GM21529 (cell line): ENCODE results near the gene C1orf56.

ENCODE experiments used
- ATAC-seq: cut with Tn5 transposase; IDR thresholded peaks from one replicate; pipeline ENCODE4 v1.9.1; 2021; ENCODE audit not compliant: unreplicated experiment

Gene C1orf56

GRCh38 chr1:151047591-151047924, at the start of gene C1orf56:
C1orf56 (plus strand) TSS chr1:151047751; CDS start chr1:151047848, 97 bp downstream.
- peak; percentile 43 for ATAC-seq

GRCh38 chr1:150997949-150998348, 49.6 kb upstream of the C1orf56 start:
- ATAC-seq, result no peak

- ATAC-seq, result no peak
These were observed 48.4 kb upstream of the C1orf56 start for GRCh38 chr1:150999051-150999674.

GRCh38 chr1:150999926-151000325, 47.6 kb upstream of the C1orf56 start:
- ATAC-seq, result no peak

GRCh38 chr1:151000408-151000807, 47.1 kb upstream of the C1orf56 start:
- ATAC-seq, result no peak

GRCh38 chr1:151001602-151002001, 45.9 kb upstream of the C1orf56 start:
- ATAC-seq, result no peak

- ATAC-seq, result no peak
These were observed 45.5 kb upstream of the C1orf56 start for GRCh38 chr1:151002051-151002450.

- no peak for ATAC-seq
These were observed 44.9 kb upstream of the C1orf56 start for GRCh38 chr1:151002611-151003010.

- ATAC-seq, result no peak
These were observed 44.4 kb upstream of the C1orf56 start for GRCh38 chr1:151003180-151003579.

- ATAC-seq, result no peak
These were observed 41.7 kb upstream of the C1orf56 start for GRCh38 chr1:151005729-151006319.

- ATAC-seq, result no peak
These were observed 41.1 kb upstream of the C1orf56 start, which contains the start of gene MINDY1 for GRCh38 chr1:151006327-151007052. MINDY1 (minus strand) TSS chr1:151006902; CDS start chr1:151002617, 4,285 bp downstream.

- no peak for ATAC-seq
These were observed 39.7 kb upstream of the C1orf56 start for GRCh38 chr1:151007853-151008243.

- ATAC-seq, result peak; percentile 66
These were observed 39.0 kb upstream of the C1orf56 start, which contains the start of gene PRUNE1 for GRCh38 chr1:151008244-151009205. PRUNE1 (plus strand) TSS chr1:151008449; CDS start chr1:151008633, 184 bp downstream.

- no peak for ATAC-seq
These were observed 38.4 kb upstream of the C1orf56 start for GRCh38 chr1:151009206-151009587.

- no peak for ATAC-seq
These were observed 37.7 kb upstream of the C1orf56 start for GRCh38 chr1:151009674-151010345.

- ATAC-seq, result no peak
These were observed 37.2 kb upstream of the C1orf56 start for GRCh38 chr1:151010346-151010726.

GRCh38 chr1:151011154-151011850, 36.2 kb upstream of the C1orf56 start:
- no peak for ATAC-seq

- no peak for ATAC-seq
These were observed 34.7 kb upstream of the C1orf56 start for GRCh38 chr1:151012684-151013471.

- no peak for ATAC-seq
These were observed 34.0 kb upstream of the C1orf56 start for GRCh38 chr1:151013518-151013917.
